AML-193 (cell line): ENCODE results near the gene EFCAB12.
"Not testable (repeated sequence)": the region's sequence is repeated elsewhere in the genome, so short reads cannot be mapped to it uniquely, and the experiment has no call there.

ENCODE experiments used
- DNase-seq, 2 experiments: peaks; one replicate each; lab custom pipeline; 2025; lab: John Stamatoyannopoulos, UW

Gene EFCAB12

GRCh38 chr3:129419476-129419875 is 9.0 kb downstream of the EFCAB12 start:
- no peak for DNase-seq

GRCh38 chr3:129418041-129418973 is 10.1 kb downstream of the EFCAB12 start:
- DNase-seq: no peak

GRCh38 chr3:129417326-129417725 is 11.1 kb downstream of the EFCAB12 start:
- peak in 1 of 2 experiments; percentile 46 for DNase-seq

- no peak for DNase-seq
Measured at GRCh38 chr3:129416415-129416814, 12.0 kb downstream of the EFCAB12 start.

GRCh38 chr3:129415830-129416229 is 12.6 kb downstream of the EFCAB12 start:
- DNase-seq: no peak

- DNase-seq: no peak
Measured at GRCh38 chr3:129415378-129415777, 13.1 kb downstream of the EFCAB12 start.

- DNase-seq: no peak
Measured at GRCh38 chr3:129413687-129414506, 14.5 kb downstream of the EFCAB12 start.

GRCh38 chr3:129413238-129413637 is 15.2 kb downstream of the EFCAB12 start:
- not testable (repeated sequence) for DNase-seq

- no peak for DNase-seq
Measured at GRCh38 chr3:129412542-129413198, 15.8 kb downstream of the EFCAB12 start.

- DNase-seq: no peak
Measured at GRCh38 chr3:129410971-129411370, 17.5 kb downstream of the EFCAB12 start.

GRCh38 chr3:129409541-129409940 is 18.9 kb downstream of the EFCAB12 start:
- peak; percentile 60 to 74 for DNase-seq

- DNase-seq: no peak
Measured at GRCh38 chr3:129404610-129405009, 23.8 kb downstream of the EFCAB12 start.

GRCh38 chr3:129404130-129404529 is 24.3 kb downstream of the EFCAB12 start:
- no peak for DNase-seq

- no peak for DNase-seq
Measured at GRCh38 chr3:129403450-129403849, 25.0 kb downstream of the EFCAB12 start.

- no peak for DNase-seq
Measured at GRCh38 chr3:129402616-129403015, 25.8 kb downstream of the EFCAB12 start.

- DNase-seq: no peak
Measured at GRCh38 chr3:129402210-129402609, 26.2 kb downstream of the EFCAB12 start.

GRCh38 chr3:129399895-129400357 is 28.5 kb downstream of the EFCAB12 start:
- DNase-seq: no peak

- peak; percentile 98 for DNase-seq
Measured at GRCh38 chr3:129399145-129399894, 29.1 kb downstream of the EFCAB12 start.

GRCh38 chr3:129398803-129399144 is 29.7 kb downstream of the EFCAB12 start:
- peak; percentile 27 to 32 for DNase-seq

GRCh38 chr3:129393760-129394564 is 34.5 kb downstream of the EFCAB12 start:
- DNase-seq: not testable (repeated sequence)

GRCh38 chr3:129393271-129393670 is 35.2 kb downstream of the EFCAB12 start:
- DNase-seq: no peak
